Dendritic cell treated with granulocyte-macrophage colony-stimulating factor and Interleukin-4, amounts not matched to agents 40 ng/mL and 50 ng/mL, for 4 days (primary cell): Measurements from ENCODE around the gene SLC15A1.

Experiments used
- H3K27ac Mint-ChIP-seq: one replicate; pipeline ENCODE4 v1.8.0; 2022; ENCODE audit warnings: mild to moderate bottlenecking, mixed read lengths
- H3K27me3 Mint-ChIP-seq: one replicate; pipeline ENCODE4 v1.8.0; 2022; ENCODE audit warnings: mild to moderate bottlenecking, mixed read lengths
- H3K36me3 Mint-ChIP-seq: one replicate; pipeline ENCODE4 v1.8.0; 2022; ENCODE audit warnings: low read depth, mixed read lengths
- H3K4me1 Mint-ChIP-seq: one replicate; pipeline ENCODE4 v1.8.0; 2022; ENCODE audit warnings: low read depth, mixed read lengths
- H3K4me3 Mint-ChIP-seq: one replicate; pipeline ENCODE4 v1.8.0; 2022; ENCODE audit warnings: mild to moderate bottlenecking, moderate library complexity, mixed read lengths
- H3K9me3 Mint-ChIP-seq: one replicate; pipeline ENCODE4 v1.8.0; 2022; ENCODE audit warnings: mixed read lengths
- intact Hi-C: fragments of 100-400 bp; cut with micrococcal nuclease; formaldehyde crosslinking; loops from one replicate; pipeline ENCODE4 v1.15.0; 2022

The SLC15A1 gene

DNA sequence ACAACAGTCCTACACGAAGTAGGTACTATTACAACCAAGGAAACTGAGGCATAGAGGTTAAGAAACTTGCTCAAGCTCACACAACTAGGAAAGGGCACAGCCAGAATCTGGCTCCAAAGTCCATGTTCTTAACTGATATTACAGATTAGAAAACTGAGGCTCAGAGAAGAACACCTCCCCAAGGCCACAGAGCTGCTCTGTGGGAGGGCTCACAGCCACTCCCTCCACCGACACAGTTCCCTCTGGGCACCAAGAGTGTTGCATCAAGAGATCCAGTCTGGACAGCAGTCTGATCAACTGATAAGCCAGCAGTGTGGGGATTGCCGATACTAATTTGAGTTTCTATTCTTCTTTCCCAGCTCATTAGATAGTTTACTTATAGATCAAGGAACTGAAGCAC, 29.5 kb downstream of the SLC15A1 start:
- intact Hi-C loops = no loop called here

DNA sequence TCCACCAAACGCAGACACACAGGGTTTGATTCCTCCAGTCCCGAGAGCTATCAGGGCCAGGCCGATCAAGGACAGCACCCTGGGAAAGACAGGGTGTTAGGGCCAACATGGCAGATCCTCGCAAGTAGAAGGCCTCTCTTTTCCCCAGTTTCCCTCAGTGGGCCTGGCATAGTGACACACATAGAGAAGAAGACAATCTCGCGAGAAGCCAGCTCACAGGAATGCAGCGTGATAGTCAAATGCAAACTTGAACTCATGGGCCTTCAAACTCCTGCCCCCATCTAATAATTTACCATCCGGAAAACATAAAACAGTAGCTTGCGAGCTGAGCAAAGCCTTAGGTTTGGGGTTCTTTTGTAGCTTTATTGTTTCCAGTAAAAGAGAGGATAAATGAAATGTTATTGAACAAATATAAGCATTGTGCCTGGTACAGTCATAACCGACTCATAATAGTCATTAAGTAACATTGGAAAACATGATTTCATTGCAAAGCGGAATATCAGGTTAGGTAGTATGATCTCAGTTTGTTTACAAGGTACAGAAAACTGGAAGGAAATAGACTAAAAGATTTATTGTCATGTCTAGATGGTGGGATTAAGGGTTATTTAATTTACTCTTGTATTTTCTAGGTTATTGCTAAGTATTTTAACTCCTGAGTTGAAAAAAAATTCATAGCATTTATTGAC, 30.5 kb downstream of the SLC15A1 start:
- no peaks in the 10 kb centered on the region for H3K9me3 Mint-ChIP-seq
- H3K27ac Mint-ChIP-seq = no peak overlapping the region
- no peaks in the 10 kb centered on the region for H3K36me3 Mint-ChIP-seq
- H3K27me3 Mint-ChIP-seq = peaks cover 2% of the 10 kb centered on the region
- intact Hi-C loops = no loop called here
- no peak overlapping the region for H3K4me3 Mint-ChIP-seq
- no peaks in the 10 kb centered on the region for H3K4me1 Mint-ChIP-seq

More for the DNA sequence above, 29.5 kb downstream of the SLC15A1 start:
- Mint-ChIP-seq H3K4me3 (no peak overlapping the region), H3K36me3 (no peaks in the 10 kb centered on the region), H3K4me1 (no peaks in the 10 kb centered on the region), H3K27ac (no peak overlapping the region), H3K9me3 (no peaks in the 10 kb centered on the region), H3K27me3 (peaks cover 3% of the 10 kb centered on the region)

DNA sequence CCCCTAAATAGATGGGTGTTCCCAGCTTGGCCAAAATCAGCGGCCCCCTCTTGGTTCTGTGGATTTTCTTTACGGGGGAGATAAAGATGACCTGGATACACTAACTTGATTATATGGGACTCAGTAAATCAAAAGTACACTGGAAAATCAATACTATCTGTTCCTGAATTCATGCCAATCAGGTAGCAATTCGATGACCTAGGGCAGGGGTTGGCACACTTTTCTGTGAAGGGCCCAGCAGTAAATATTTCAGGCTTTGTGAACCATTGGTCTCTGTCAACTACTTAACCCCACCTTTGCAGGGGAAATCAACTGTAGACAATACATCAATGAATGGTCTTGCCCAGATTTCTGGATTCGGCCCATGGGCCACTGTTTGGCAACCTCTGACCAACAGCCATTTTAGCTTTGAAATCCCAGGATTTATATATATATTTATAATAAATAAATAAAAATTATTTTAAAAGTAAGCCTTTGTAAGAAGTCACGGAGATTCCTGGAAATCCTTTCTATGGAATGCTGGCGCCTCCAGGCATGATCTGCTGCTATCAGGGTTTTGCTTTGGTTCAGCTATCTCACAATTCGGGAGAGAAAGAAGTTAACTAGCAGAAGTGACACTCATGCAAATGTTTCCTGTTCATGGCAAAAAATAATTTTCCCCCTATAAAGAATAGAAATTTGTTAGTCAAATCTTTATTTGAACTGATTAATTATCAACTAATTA, 32.8 kb downstream of the SLC15A1 start:
- Mint-ChIP-seq H3K4me3 (no peak overlapping the region), H3K36me3 (no peaks in the 10 kb centered on the region), H3K9me3 (no peaks in the 10 kb centered on the region)

DNA sequence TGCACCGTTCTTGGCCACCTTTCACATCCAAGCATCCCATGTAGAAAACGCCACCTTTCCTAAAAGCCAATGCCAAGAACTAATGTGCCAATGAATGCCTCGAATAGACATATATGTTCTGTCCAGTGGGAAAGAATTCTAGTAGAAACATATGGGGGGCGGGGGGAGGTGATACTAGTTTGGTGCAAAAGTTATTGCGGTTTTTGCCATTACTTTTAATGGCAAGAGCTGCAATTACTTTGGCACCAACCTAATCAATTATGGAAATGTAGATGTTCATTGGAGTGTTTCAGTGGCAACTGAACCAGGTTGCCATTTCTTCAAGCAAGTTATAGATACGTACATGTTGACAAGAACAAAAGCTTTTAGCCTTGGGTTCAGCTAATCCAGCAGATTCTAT, 34.6 kb downstream of the SLC15A1 start:
- no peaks in the 10 kb centered on the region for H3K27me3 Mint-ChIP-seq
- H3K4me3 Mint-ChIP-seq = no peak overlapping the region
- no peaks in the 10 kb centered on the region for H3K36me3 Mint-ChIP-seq
- no peak overlapping the region for H3K27ac Mint-ChIP-seq
- no peaks in the 10 kb centered on the region for H3K9me3 Mint-ChIP-seq
- H3K4me1 Mint-ChIP-seq = no peaks in the 10 kb centered on the region
- intact Hi-C loops = no loop called here

More for the DNA sequence above, 32.8 kb downstream of the SLC15A1 start:
- Mint-ChIP-seq H3K27me3 (no peaks in the 10 kb centered on the region), H3K4me1 (no peaks in the 10 kb centered on the region), H3K27ac (no peak overlapping the region)
- intact Hi-C loops = no loop called here

DNA sequence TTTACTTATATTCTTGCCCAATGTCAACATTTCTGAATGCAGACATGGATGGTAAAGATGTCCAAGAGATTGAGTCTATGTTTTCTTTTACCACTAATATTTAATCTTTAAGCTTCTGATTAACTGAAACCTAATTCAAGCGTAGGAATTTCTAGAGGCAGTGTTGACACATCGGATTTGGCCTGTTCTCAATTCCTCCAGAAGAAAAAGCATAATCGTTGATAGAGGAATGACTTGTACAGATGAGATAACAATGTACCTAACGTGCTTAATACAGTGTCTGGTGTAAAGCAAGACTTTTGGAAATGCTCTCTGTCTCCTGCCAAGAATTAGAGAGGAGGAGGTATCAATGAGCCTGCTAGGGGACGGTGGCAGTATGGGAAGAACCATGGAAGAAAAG, 35.2 kb downstream of the SLC15A1 start:
- no peaks in the 10 kb centered on the region for H3K27me3 Mint-ChIP-seq
- intact Hi-C loops = no loop called here

DNA sequence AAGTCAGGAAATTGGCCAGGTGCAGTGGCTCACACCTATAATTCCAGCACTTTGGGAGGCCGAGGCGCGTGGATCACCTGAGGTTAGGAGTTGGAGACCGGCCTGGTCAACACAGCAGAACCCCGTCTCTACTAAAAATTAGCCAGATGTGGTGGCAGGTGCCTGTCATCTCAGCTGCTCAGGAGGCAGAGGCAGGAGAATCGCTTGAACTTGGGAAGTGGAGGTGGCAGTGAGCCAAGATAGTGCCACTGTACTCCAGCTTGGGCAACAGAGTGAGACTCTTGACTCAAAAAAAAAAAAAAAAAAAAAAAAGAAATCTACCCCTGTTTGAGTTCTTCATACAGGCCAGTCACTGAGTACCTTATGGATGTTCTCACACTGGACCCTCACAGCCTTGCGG, 42.0 kb downstream of the SLC15A1 start:
- no peak overlapping the region for H3K27ac Mint-ChIP-seq
- intact Hi-C loops = no loop called here
- H3K9me3 Mint-ChIP-seq = no peaks in the 10 kb centered on the region
- H3K27me3 Mint-ChIP-seq = peaks cover 4% of the 10 kb centered on the region
- H3K4me3 Mint-ChIP-seq = no peak overlapping the region
- H3K4me1 Mint-ChIP-seq = no peaks in the 10 kb centered on the region
- no peaks in the 10 kb centered on the region for H3K36me3 Mint-ChIP-seq

More for the DNA sequence above, 35.2 kb downstream of the SLC15A1 start:
- no peaks in the 10 kb centered on the region for H3K4me1 Mint-ChIP-seq
- no peak overlapping the region for H3K4me3 Mint-ChIP-seq
- no peaks in the 10 kb centered on the region for H3K9me3 Mint-ChIP-seq
- no peaks in the 10 kb centered on the region for H3K36me3 Mint-ChIP-seq
- H3K27ac Mint-ChIP-seq = no peak overlapping the region

DNA sequence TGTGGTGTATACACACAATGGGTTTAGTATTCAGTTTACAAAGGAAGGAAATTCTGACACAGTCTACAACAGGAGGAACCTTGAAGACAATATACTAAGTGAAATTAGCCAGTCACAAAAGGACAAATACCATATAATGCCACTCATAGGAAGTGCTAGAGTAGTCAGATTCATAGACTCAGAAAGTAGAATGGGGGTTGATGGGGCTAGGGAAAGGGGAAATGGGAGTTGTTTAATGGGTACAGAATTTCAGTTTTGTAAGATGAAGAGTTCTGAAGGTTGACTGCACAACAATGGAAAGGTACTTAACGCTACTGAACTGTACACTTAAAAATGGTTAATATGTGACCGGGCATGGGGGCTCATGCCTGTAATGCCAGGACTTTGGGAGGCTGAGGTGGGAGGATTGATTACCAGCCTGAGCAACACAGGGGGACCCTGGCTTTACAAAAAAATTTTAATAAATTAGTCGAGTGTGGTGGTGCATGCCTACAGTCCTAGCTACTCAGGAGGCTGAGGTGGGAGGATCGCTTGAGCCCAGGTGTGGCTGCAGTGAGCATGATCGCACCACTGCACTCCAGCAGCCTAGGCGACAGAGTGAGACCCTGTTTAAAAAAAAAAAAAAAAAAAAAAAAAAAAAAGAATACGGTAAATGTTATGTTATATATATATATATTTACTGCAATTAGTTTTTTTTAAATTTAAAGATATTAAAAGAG, 45.0 kb downstream of the SLC15A1 start:
- Mint-ChIP-seq H3K27me3 (peaks cover 4% of the 10 kb centered on the region), H3K36me3 (no peaks in the 10 kb centered on the region), H3K4me1 (no peaks in the 10 kb centered on the region), H3K9me3 (no peaks in the 10 kb centered on the region), H3K4me3 (no peak overlapping the region), H3K27ac (no peak overlapping the region)
- intact Hi-C loops = no loop called here

DNA sequence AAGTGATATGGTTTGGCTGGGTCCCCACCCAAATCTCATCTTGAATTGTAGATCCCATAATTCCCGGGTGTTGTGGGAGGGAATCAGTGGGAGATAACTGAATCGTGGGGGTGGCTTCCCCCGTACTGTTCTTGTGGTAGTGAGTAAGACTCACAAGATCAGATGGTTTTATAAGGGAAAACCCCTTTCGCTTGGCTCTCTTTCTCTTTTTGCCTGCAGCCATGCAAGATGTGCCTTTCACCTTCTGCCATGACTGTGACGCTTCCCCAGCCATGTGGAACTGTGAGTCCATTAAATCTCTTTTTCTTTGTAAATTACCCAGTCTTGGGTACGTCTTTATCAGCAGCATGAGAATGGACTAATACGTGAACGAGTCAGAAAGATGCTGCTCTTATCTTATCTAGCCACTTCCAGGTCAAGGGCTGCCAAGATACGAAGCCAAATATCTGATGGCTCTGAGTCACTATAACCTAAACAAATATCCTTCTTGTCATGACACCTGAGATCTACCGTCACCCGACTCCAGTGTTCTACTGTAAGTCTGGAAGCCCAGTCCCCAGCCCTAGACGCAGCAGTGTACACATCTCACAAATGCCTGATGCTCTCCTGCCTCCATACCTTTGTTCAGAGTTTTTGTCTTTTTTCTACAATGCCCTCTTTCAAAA, 45.9 kb downstream of the SLC15A1 start:
- H3K36me3 Mint-ChIP-seq = no peaks in the 10 kb centered on the region
- H3K27ac Mint-ChIP-seq = no peak overlapping the region
- intact Hi-C loops = no loop called here
- H3K4me3 Mint-ChIP-seq = no peak overlapping the region
- no peaks in the 10 kb centered on the region for H3K9me3 Mint-ChIP-seq
- peaks cover 6% of the 10 kb centered on the region for H3K27me3 Mint-ChIP-seq
- no peaks in the 10 kb centered on the region for H3K4me1 Mint-ChIP-seq

DNA sequence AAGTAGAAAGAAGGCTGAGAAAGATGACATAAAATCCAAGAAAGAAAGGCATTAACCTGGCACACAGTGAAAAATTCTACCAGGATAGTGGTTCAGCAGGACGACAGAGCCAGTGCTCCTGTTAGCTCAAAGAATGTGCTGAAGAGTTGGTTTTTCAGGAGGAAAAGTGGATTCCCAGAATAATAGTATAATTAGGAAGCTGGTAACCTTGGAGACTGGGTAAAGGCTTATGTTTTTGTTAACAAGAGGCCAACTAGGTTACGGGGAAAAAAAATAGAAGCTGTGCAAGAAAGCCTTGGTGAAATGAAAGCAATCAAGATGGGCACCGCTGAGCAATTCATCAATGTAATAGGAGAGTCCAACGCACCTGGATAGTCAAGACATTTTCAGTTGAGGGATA, 54.7 kb downstream of the SLC15A1 start:
- Mint-ChIP-seq H3K4me3 (no peak overlapping the region), H3K9me3 (no peaks in the 10 kb centered on the region), H3K4me1 (no peaks in the 10 kb centered on the region), H3K27me3 (peaks cover 2% of the 10 kb centered on the region), H3K27ac (no peak overlapping the region), H3K36me3 (no peaks in the 10 kb centered on the region)
- intact Hi-C loops = no loop called here

DNA sequence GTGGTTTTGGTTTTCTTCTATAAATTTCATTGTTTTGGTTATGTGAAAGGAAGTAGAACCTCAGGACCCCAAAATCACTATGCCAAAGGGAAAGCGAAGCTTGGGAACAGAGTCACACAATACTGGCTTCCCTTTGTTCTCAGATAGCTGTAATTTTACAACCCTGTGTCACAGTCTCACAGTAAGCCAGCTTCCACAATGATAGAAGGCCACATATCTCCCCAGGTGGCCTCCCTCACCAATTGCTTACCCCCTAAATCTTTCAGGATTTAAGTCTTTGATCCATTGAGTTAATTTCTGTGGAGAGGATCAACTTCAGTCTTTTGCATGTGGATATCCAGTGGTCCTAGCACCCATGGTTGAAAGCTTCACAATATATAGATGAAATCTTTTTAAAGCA, 58.7 kb downstream of the SLC15A1 start:
- H3K4me1 Mint-ChIP-seq = no peaks in the 10 kb centered on the region
- no peaks in the 10 kb centered on the region for H3K9me3 Mint-ChIP-seq
- intact Hi-C loops = no loop called here
- H3K27ac Mint-ChIP-seq = no peak overlapping the region
- H3K4me3 Mint-ChIP-seq = no peak overlapping the region
- no peaks in the 10 kb centered on the region for H3K36me3 Mint-ChIP-seq
- H3K27me3 Mint-ChIP-seq = no peaks in the 10 kb centered on the region

DNA sequence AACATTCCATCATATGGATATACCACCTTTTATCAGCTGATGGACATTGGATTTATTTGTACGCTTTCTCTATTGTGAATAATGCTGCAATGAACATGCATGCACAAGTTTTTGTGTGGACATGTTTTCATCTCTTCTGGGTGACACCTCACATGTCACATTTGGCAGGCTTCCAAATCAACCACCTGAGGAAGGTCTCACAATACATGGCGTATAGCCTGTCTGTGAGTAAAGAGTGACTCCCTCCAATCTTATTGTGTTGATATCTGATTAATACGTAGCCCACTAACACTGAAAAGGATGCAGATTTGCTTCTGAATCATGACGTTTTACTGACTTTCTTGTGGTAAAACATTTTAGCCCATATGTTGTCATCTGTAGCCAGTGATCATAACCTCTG, 61.1 kb downstream of the SLC15A1 start:
- H3K4me3 Mint-ChIP-seq = no peak overlapping the region
- no peaks in the 10 kb centered on the region for H3K36me3 Mint-ChIP-seq
- peaks cover 3% of the 10 kb centered on the region for H3K27me3 Mint-ChIP-seq
- H3K27ac Mint-ChIP-seq = no peak overlapping the region
- H3K4me1 Mint-ChIP-seq = no peaks in the 10 kb centered on the region
- intact Hi-C loops = no loop called here
- no peaks in the 10 kb centered on the region for H3K9me3 Mint-ChIP-seq

DNA sequence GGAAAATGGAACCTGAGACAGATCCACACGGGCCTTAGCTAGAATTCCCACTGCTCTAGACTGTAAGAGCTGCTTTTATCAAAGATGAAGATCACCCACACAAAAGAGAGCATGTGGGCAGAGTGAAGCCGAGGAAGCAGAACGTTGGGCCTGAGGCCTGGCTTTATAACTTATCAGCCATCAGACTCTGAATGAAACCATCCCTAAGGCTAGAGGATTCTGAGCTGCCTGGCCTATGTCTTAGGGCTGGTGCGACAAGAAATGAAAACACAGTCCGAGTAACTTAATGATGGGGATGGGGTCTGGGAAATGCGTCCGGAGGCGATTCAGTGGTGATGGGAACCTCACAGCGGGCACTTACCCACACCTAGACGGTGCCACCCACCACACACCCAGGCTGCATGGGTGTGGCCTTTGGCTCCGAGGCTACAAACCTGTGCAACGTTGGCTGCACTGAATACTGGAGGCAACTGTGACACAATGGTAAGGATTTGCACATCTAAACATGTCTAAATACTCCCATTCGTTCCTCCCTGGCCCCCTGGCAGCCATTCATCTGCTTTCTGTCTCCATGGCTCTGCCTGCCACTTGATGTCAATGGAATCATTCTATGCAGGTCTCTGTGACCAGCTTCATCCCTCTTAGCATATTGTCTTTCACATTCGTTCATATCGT, 62.0 kb downstream of the SLC15A1 start:
- no peaks in the 10 kb centered on the region for H3K36me3 Mint-ChIP-seq
- H3K4me3 Mint-ChIP-seq = no peak overlapping the region
- peaks cover 9% of the 10 kb centered on the region for H3K27me3 Mint-ChIP-seq
- no peaks in the 10 kb centered on the region for H3K9me3 Mint-ChIP-seq
- no peak overlapping the region for H3K27ac Mint-ChIP-seq
- no peaks in the 10 kb centered on the region for H3K4me1 Mint-ChIP-seq
- intact Hi-C loops = no loop called here

DNA sequence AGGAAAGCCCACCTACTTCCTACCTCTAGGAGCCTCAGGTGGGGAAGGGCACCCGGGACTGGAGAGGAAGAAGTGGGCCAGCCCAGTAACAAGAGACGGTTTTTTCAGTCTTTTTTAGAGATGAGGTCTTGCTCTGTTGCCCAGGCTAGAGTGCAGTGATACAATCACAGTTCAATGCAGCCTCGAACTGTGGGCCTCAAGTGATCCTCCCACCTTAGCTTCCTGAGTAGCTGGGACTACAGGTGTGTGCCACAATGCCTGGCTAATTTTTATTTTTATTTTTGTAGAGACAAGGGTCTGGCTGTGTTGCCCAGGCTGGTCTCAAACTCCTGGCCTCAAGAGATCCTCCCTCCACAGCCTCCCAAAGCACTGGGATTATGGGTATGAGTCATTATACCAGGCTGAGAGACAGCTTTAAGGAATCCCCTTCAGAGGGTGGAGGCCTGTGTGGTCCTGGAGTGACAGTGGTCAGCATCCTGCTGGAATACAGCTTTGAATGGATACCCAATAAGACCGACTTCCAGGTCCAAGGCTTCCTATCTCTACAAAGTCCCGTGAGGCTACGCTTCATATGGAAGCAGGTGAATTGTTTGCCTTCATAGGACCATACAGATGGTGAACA, 63.0 kb downstream of the SLC15A1 start:
- Mint-ChIP-seq H3K27me3 (peaks cover 9% of the 10 kb centered on the region), H3K27ac (no peak overlapping the region), H3K36me3 (no peaks in the 10 kb centered on the region), H3K4me1 (no peaks in the 10 kb centered on the region), H3K4me3 (no peak overlapping the region), H3K9me3 (no peaks in the 10 kb centered on the region)
- intact Hi-C loops = no loop called here
